NCI-H524 (cell line): ENCODE results near the gene CD164L2.

ENCODE experiments used
- DNase-seq, 2 experiments: peaks; one replicate each; lab custom pipeline; 2025; lab: John Stamatoyannopoulos, UW

CD164L2 gene

DNA sequence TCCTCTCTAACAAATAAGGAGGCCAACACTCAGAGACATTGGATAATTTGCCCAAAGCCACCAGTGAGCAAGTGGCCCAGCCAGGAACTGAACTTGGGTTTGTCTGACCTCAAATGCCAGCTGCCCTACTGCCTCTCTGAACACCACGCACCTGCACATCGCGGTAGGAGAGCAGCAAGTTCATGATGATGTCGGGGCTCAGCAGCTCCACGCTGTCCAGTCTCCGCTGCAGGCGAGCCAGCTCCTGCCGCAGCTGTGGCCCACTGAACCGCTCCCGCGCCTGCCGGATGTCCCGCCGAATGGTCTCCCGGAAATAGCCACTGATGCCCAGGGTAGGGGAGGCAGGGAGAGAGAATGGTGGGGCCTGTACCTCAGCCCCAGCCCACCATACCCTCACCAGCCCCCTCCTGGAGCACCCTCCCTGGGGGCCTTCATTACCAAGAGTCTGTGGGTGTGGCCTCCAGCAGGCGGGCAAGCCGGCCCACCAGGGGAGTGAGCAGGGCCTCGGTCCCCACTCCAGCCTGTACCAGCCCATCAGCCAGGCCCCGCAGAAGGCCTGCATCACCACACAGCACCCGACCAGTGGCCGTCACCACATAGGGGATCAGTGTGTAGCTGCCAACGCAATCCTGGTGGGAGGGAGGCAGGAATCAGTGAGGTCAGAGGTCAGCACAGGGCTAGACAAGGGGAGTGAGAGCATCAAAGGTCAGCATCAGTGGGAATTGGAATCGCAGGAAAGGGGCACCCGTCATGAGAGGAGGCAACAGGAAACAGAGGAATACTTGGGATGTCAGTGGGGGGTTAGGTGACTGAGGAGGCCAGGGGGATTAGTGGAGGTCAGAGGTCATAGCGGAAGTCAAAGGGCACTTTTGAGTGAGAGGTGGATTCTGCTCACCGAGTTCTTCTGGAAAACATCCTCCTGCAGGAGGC lies 19.1 kb downstream of the CD164L2 start:
- DNase-seq = no peak

DNA sequence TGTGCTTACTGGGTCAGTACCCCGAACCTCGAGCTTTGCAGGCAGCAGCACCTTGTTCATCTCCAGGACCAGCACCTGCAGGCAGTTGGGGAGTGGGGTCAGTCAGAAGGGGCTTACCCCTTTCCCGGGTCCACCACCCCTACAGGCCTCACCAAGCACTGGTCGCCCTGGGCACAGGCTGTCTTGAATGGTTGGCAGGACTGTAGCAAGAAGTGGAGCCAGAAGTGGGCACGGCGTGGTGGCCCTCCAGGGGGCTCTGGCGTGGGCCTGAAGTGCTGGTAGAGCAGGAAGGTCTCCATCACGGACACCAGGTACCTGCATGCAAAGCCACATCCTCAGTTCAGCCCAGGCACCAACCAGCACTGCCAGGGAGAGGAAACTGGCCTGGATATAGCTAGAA lies 21.6 kb downstream of the CD164L2 start:
- DNase-seq = no peak

DNA sequence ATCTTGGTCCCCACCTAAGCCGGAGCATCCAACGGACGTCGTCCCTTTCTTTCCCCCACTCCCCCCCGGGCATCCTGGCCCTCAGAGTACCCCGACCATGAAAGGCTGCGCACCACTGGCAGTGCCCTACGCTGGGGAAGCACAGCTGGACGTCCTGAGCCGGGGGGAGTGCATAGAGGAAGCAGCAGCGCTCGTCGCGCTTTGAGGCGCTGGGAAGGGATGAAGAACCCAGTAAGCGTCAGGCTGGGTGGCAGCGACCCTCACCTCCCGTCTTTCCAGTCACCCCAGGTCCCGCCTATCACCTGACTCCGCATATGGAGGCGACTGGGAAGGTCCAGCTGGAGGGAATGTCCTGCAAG lies 22.1 kb downstream of the CD164L2 start:
- no peak for DNase-seq

DNA sequence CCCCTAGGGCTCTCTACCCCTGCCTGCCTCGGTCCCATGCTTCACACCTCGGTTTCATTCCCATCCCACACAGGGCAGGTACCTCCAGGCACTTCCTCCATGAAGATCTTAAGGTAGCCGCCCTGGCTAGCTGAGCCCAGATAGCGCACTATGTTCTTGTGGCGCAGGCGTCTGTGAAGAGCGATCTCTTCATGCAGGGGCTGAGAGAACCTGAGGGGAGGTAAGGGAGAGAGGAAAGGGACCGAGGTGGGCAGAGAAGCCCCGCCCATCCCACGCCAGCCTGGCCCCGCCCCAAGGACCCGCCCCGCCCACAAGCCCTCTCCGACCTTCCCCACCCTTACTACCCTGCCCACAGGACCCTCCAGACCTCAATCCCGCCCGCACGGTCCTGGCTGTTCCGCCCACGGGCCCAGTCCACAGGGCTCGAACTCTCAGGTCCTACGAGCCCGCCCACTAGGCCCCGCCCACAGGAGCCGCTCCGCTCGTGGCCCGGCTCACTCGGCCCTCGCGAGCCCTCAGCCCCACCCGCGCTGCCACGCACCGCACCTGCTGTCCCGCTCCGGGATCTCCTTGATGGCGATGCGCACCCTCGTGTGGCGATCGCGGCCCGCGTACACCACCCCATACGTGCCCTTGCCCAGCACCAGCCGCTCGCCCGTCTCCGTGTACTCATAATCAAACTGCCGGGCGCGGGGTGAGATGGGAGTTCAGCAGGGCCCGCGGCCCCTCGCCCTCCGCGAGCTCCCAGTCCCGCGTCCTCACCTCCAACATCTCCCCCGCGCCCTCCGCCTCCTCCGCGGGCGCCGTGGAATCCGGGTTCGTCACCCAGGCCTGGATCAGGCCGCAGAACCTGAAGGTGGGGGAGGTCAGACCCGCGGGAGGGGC lies 22.7 kb downstream of the CD164L2 start:
- DNase-seq = no peak

DNA sequence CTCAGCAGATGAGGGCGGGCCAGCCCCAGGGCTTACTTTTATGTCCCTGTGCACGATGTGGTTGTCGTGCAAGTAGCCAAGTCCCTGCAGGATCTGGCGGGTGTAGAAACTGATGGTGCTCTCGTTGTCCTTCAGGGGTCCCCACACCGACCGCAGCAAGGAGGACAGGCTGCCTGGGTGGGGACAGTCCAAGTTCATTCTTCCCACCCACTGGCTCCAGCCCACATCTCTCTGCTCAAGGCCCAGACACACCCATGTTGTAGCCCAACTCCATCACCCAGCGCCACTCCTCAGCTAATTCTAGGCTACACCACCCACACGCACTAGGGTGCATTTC lies 23.3 kb downstream of the CD164L2 start:
- DNase-seq = no peak

DNA sequence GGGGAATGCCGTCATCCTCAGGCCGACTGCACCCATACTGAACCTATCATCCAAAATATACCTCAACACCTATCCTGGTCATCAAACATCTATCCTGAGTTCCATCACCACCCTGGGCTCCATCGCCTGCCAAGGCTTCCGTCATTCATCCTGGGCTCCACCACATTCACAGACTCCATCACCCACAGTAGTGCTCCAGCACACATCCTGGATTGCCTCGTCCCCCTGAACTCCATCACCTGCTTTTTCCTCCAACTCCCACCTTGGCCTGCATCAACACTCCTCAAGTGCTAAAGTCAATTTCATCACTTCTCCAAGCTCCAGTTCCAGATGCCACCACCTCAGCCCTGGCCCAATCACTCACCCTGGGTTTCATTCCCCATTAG lies 24.2 kb downstream of the CD164L2 start:
- no peak for DNase-seq

DNA sequence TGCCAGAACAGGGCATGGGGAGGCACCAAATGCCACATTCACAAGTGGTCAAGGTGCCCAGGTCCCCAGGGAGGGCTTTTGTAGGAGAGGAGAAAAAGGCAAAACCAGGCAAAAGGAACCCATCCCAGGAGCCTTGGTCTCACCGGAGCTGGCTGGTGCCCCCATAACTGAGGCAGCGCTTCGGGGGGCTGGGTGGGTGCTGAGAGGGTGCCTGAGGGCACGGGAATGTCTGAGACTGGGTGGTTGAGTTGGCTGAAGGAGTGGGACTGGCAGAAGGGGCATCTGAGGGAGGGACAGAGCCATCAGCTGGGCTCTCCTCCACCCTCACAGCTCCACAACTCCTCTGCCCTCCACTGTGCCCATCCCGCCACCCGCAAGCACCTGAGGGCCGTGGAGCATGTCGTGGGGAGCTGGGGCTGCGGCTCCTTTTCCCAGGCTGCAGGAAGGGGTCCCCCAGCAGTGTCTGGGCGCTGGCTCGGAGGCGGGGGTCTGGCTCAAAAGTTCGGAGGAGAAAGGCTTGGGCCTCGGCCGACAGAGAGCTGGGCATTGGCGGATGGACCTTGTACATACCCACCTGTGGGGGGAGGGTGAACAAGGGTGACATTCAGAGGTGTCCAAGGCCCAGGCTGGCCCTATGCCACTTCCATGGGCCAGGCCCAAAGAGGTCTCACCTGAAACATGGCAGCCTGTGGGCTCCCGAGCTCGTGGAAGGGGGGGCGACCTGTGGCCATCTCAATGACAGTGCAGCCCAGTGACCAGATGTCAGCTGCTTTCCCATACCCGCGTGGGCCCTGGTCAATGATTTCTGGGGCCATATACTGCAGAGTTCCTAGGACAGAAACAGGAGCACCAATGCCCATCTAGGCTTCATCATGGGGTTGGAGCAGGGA lies 24.9 kb downstream of the CD164L2 start:
- no peak for DNase-seq

DNA sequence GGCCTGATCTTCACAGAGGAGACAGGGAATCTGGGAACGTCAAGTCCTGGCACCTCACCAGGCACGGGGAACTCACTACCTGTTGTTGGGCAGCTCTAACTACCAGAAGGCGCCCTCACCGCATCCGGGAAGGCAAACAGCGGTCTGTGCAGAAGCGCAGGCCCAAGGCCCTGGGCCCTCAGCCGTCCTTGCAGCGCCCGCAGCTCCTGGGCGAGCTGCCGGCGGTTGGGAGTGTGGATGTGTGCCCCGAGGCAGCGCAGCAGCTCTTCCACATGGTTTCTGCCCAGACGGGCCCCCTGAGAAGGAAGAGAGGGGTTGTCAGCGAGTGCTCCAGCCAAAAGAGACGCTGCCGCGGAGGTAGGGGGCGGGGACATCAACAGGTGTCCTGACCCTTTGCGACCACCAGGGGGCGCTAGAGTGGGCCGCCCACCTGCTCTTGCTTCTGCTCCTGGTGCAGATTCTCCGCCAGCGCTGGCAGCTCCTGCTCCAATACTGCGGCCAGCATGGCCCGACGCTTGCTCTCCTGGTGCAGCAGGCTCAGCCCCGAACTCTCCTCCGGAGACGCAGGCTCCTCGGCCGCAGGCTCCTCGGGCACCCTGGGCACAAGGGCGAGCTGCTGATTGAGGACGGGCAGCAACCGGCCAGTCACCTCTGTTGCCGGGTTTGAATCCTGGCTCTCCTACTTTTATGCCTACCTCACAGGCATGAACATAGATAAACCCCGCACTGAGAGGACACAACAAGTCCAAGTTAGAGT lies 25.7 kb downstream of the CD164L2 start:
- DNase-seq = peak in 1 of 2 experiments; percentile 48

DNA sequence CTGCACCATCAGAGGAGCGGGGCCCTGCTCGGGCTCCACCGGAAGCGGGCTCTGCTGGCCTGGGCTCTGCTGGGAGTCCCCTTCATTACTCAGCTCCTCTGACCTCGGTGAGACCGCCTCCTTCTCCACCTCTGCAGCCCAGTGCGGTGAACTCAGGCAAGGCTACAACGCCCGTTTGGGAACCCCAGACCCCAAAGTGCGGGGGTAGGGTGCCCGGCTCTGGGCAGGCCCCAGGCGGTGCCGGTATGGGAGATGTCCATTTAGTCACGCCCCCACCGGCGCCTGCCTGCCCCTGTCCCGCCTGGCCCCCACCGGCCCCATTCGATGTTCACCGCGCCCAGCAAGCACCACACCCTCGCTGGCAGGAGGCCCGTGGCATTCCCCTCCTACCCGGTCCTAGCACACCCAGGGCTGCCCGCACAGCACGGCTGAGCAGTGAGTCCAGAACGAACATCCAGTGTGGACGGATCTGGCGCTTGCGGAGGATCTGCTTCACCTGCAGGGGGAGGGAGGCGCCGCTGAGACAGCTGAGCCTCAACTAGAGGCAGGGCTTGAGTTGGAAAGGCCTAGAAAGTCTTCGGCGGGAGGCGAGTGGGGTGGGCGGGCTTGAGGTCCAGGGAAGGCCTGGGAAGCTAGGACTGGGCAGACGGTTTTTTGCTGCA lies 26.4 kb downstream of the CD164L2 start:
- DNase-seq = no peak

DNA sequence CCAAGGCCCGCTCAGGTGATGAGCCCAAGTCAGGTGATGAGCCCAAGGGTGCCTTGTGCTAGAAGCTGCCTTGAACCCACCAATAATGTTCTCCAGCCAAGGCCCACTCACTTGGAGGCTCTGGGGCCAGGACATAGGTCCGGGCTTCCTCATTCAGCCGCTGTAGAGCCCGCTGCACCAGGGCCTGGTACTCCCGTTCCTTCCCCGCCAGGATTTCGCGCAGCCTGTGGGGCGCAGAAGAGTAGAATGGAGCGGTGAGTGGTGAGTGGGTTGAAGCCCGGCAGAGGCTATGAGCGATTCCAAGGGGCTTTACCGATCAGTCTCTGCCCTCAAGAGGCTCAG lies 26.9 kb downstream of the CD164L2 start:
- DNase-seq = no peak

DNA sequence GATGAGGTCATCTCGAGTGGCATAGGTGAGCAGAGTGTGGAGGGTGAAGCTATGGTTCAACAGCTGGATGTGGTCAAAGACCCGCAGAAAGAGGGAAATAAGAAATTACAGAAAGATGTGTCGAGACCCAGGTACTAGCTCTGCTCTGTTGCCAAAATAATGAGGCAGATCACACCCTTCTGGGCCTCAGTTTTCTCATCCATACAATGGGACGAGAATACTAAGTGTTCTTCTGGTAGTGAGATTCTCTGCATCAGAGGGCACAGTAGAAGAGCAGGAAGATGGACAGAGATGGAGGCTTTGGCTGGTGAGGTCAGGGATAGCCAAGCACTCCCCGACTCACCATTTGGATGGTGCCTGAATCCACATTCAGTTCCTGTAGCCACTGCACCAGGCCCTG lies 27.4 kb downstream of the CD164L2 start:
- no peak for DNase-seq

DNA sequence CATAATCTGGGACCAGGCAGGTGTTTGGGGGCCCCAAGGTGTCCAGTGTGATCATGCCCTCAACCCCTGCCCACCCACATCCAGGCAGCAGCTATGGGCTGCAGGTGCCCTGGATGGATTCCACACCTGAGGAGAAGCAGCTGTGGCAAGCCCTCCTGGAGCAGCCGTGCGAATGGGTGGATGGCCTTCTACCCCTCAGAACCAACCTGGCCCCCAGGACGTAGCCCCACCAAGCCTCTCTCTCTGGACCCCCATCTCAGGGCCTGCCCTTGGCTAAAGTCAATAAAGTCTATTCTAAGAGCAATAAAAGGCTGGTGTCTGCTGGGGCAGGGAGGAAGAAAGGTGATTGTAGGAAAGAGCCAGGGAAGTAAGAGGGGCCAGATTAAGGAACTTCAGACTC lies 29.5 kb downstream of the CD164L2 start:
- DNase-seq = no peak

DNA sequence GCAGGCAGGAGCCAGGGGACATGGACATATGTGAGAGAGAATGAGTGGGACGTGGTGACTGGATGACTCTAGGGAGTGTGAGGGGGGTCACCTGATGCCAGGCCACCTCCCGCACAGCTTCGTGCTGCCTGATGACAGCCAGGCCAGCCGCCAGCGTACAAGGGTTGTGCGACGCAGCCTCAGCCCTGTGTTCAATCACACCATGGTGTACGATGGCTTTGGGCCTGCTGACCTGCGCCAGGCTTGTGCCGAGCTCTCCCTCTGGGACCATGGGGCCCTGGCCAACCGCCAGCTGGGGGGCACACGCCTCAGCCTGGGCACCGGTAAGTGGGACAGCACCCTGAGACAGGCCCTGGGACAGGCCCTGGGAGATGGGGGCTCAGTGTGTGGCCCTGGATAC lies 30.0 kb downstream of the CD164L2 start:
- no peak for DNase-seq

DNA sequence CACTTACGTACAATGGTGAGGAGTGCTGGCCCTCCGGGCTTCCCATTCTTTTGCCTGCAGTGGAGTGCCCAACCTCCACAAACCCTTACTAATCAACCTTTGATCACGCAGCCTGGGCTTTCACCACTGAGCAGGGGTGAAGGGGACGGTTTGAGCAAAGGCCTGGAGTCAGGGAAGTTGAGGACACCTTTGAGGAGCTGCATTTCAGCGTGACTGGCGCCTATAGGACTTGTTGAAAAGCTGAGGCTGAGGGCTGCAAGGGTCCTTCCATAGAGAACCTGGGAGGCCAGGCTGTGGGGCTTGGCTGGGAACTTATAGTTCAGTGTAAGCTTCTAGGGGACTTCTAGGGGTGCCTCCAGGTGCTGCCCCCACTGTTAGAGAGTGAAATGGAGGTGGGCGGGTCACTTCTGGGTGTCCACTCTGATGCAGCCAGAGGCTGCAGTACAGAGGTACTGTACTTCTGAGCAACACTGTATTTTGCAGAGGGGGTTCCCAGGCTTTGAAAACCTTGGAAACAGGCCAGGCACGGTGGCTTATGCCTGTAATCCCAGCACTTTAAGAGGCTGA lies 31.5 kb downstream of the CD164L2 start:
- no peak for DNase-seq

DNA sequence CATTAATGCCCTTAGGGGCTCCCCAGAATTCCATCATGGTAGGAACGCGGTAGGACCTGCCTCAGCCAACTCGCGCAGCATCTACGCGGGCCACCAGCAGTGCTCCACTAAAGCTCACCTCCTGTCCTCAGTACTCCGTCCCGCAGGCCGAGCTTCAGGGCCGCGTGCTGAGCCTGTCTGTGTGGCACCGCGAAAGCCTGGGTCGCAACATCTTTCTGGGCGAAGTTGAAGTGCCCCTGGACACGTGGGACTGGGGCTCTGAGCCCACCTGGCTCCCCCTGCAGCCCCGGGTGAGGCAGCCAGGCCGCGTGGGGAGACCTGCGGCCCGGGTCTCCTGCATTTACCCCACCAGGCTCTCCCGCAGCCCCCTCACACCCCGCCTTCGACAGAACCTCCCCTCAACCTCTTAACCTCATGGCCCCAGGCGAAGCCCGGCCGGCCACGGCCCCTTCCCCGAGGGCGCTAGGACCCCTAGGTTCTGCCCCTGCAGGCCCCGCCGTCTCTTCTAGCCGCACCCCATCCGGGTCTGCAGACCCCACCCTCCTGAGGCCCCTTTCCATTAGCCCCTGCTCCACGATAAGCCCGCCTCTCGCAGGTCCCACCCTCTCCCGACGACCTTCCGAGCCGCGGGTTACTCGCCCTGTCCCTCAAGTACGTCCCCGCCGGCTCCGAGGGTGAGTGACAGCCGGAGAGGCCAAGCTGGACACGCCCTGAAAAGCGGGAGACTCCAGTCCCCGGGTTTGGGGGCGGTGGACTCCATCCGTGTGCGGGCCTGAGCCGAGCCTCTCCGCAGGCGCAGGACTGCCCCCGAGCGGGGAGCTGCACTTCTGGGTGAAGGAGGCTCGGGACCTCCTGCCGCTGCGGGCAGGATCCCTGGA lies 32.2 kb downstream of the CD164L2 start:
- DNase-seq = peak in 1 of 2 experiments; percentile 50

DNA sequence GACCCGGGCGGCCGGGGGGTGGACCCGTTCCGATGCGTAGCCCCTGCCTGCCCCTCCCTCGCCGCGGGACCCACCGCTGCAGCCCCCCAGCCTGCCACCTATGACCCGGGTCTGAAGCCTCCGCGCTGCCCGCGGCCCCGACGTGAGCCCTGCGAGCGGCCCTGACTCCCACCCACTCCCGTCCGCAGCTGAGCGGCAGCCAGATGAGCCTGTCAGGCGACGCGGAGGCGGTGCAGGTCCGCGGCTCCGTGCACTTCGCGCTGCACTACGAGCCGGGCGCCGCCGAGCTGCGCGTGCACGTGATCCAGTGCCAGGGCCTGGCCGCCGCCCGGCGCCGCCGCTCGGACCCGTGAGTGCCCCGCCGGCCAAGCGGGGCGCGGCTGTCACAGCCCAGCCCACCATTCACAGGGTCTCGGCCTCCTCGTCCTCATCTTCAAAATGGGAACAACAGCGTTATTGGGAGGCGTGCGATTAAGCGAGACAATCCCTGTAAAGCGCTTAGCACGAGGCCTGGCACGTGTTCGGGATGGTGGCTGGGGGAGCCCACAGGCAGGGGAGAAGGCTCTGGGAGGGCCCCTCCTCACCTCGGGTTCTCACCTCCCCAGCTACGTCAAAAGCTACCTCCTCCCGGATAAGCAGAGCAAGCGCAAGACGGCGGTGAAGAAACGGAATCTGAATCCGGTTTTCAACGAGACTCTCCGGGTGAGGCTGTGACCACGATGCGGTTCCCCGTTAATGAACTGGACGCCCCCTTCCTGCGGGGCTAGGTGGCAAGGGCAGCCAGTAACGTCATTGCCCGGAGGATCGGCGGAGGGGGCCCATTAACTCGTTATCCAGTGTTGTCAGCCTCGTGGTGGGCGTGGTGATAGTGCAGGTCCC lies 33.1 kb downstream of the CD164L2 start:
- DNase-seq = peak; percentile 38 to 70

DNA sequence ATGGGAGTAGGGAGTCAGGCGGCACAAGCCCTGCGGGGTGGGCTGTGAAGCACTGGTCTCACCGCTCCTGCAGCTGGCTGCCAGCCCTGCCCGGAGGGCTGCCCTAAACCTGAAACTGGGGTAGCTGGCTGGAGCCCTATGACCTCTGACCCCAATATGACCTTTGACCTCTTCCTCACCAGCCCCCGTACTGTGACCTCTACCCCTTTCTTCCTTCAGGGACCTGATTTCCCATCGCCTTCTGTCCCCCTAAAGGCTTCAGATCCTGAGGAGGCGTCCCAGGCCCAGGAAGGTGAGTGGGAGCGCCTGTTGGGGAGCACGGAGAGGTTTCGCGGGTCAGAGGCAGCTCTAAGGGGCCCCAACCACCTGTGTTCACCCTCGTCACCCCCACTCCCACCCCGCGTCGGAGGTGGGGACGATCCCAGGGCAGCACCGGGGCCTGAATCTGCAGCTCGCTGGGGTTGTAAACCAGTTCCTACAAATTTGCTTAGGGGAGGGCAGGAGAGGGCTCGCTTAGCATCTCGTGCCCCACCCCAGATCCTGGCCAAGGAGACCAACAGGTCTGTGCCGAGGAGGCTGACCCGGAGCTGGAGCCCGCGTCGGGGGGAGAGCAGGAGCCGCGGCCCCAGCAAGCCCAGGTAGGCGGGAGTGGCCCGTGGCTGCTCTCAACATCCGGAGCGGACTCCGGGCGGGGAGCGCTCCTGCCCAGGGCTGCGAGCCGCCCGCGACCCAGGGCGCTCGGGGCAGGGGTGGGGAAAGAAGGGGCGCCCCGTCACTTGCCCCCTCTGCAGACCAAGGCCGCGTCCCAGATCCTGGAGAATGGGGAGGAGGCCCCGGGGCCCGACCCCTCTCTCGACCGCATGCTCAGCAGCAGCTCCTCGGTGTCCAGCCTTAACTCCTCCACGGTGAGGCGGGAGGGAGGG lies 34.0 kb downstream of the CD164L2 start:
- DNase-seq = peak; percentile 33 to 53
